ENCODE results near the gene EBLN1.

- TF ChIP-seq CTCF (conservative IDR thresholded peaks at IDR 0.05) (no peak), ZFX (IDR thresholded peaks at IDR 0.05) (no peak)
Measured at GRCh38 chr10:22245567-22245966, 27.8 kb upstream of the EBLN1 start.

Data from C4-2B (cell line).